Fibroblast of skin of abdomen (primary cell): ENCODE results near the gene KDM2B.
A peak's percentile ranks its signal among the peaks of the same experiment; 100 is the strongest.
"Not testable (repeated sequence)": the region's sequence is repeated elsewhere in the genome, so short reads cannot be mapped to it uniquely, and the experiment has no call there.

Experiments
- DNase-seq: peaks from one replicate; pipeline ENCODE4 v3.0.0-alpha.2; 2013

KDM2B gene

GRCh38 chr12:121584885-121585284 lies 4.1 kb upstream of the KDM2B start:
- DNase-seq, result not testable (repeated sequence)

GRCh38 chr12:121583334-121583661 lies 2.5 kb upstream of the KDM2B start:
- DNase-seq, result not testable (repeated sequence)

GRCh38 chr12:121582583-121583333 lies 1.9 kb upstream of the KDM2B start:
- peak; percentile 53 for DNase-seq

- DNase-seq, result peak; percentile 49
These were observed 1.0 kb upstream of the KDM2B start for GRCh38 chr12:121581686-121582429.

GRCh38 chr12:121579981-121580868 lies 598 bp downstream of the KDM2B start:
- DNase-seq, result peak; percentile 71

GRCh38 chr12:121579190-121579791 lies 1.5 kb downstream of the KDM2B start:
- DNase-seq, result no peak

GRCh38 chr12:121578230-121579189 lies 2.3 kb downstream of the KDM2B start:
- DNase-seq, result peak; percentile 52

GRCh38 chr12:121577443-121578180 lies 3.2 kb downstream of the KDM2B start:
- no peak for DNase-seq

- peak; percentile 98 for DNase-seq
These were observed 3.9 kb downstream of the KDM2B start for GRCh38 chr12:121576851-121577391.

- DNase-seq, result no peak
These were observed 4.7 kb downstream of the KDM2B start for GRCh38 chr12:121575952-121576625.

- no peak for DNase-seq
These were observed 5.8 kb downstream of the KDM2B start for GRCh38 chr12:121575051-121575450.

GRCh38 chr12:121574025-121574424 lies 6.8 kb downstream of the KDM2B start:
- no peak for DNase-seq

- no peak for DNase-seq
These were observed 8.9 kb downstream of the KDM2B start for GRCh38 chr12:121571920-121572319.

GRCh38 chr12:121570467-121571283 lies 10.1 kb downstream of the KDM2B start:
- DNase-seq, result no peak

GRCh38 chr12:121568971-121569751 lies 11.7 kb downstream of the KDM2B start:
- DNase-seq, result peak; percentile 38

GRCh38 chr12:121568518-121568917 lies 12.3 kb downstream of the KDM2B start:
- no peak for DNase-seq

- no peak for DNase-seq
These were observed 15.7 kb downstream of the KDM2B start for GRCh38 chr12:121565076-121565475.

GRCh38 chr12:121562488-121562887 lies 18.3 kb downstream of the KDM2B start:
- no peak for DNase-seq
